OCI-LY7 (cell line): Measurements from ENCODE around the gene OSBPL7.

ENCODE experiments used
- CTCF ChIP-seq: fragments of 200-600 bp; sonication (generic); conservative IDR thresholded peaks from 2 replicates; pipeline ENCODE4 v1.5.1; 2014; ENCODE audit warnings: mild to moderate bottlenecking, antibody characterized with exemption, low read length, moderate library complexity, mixed read lengths
- EZH2phosphoT487 ChIP-seq: fragments of 200-600 bp; sonication (generic); IDR thresholded peaks from 2 replicates; pipeline ENCODE4 v1.6.1; 2018; ENCODE audit warnings: low read depth, borderline replicate concordance, mild to moderate bottlenecking, mixed run types, antibody characterized with exemption, low read length, moderate library complexity, mixed read lengths

GRCh38 chr17:47806026-47806912, 15.3 kb downstream of the OSBPL7 start:
- TF ChIP-seq CTCF, result no peak
- no peak for TF ChIP-seq EZH2phosphoT487
